ENCODE data around the gene RAPGEF3.

DNA sequence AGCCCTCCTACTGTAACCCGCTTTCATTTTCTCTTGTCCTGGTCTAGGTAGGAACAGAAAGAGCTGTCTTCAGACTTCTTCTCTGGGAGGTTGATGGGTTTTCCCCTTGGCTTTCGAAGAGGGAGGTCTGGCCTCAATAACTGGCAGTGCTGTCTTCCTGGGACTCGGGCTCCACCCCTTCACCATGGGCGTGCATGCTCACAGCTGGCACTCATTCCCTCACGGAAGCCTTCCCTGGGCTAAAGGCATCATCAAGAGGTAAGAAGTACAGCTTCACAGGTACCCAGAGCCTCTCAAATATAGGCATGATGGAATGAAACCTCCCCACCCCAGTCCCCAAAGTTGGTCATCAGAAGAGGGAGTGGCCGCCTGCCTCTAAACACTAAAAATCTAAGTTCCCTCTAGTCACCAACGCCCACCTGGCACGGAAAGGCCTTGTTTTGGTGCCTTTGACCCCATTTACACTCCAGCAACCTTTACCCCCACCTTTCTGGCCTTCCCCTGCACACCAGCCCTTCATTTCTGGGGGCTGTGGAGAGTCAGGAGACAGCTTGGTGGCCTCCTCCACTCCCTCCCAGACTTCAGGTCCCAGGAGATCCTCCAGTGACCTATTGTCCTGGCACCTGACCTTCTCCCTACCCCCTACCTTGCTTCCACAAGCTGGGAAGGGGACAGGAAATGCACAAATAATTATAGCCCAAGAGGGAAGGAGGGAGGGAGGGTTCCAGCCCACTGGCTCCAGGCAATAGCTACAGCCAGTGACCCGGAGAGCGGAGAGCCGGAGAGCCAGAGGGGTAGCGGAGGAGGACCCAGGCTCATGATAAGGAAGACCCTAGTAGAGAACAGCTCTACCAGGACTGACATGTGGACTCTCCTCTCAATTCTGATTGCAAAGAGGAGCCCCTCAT, 2.8 kb downstream of the RAPGEF3 start:
- TF ChIP-seq CTCF (IDR thresholded peaks at IDR 0.05) (no peak), POLR2A (IDR thresholded peaks at IDR 0.05) (no peak)
